NCI-H748 (cell line): ENCODE measurements around the gene DENND1A.
A peak's percentile ranks its signal among the peaks of the same experiment; 100 is the strongest.

Experiments
- DNase-seq: peaks from one replicate; lab custom pipeline; 2025; ENCODE audit not compliant: unreplicated experiment; lab: John Stamatoyannopoulos, UW

DENND1A gene

GRCh38 chr9:123597048-123597447 is 332.9 kb downstream of the DENND1A start:
- DNase-seq, result no peak

DNA sequence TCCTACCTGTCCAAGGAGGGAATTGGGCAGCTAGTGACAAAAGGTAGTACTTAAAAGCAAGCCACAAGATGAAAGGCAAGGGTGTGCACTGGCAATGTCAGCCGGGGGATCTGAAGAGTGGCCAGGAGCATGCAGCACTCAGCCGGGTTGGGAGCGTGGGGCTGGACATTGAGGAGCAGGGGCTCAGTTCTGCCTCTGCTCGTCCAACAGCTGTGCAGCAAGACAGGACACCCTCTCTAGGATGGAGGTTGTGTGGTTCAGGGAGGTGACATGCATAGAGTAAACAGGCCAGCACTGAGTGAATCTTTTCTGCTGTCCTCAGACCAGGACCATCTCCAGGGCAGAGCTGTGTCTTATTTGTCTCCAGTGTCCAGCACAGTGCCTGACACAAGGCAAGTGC is 338.6 kb downstream of the DENND1A start:
- DNase-seq, result no peak

GRCh38 chr9:123590499-123590898 is 339.4 kb downstream of the DENND1A start:
- no peak for DNase-seq

DNA sequence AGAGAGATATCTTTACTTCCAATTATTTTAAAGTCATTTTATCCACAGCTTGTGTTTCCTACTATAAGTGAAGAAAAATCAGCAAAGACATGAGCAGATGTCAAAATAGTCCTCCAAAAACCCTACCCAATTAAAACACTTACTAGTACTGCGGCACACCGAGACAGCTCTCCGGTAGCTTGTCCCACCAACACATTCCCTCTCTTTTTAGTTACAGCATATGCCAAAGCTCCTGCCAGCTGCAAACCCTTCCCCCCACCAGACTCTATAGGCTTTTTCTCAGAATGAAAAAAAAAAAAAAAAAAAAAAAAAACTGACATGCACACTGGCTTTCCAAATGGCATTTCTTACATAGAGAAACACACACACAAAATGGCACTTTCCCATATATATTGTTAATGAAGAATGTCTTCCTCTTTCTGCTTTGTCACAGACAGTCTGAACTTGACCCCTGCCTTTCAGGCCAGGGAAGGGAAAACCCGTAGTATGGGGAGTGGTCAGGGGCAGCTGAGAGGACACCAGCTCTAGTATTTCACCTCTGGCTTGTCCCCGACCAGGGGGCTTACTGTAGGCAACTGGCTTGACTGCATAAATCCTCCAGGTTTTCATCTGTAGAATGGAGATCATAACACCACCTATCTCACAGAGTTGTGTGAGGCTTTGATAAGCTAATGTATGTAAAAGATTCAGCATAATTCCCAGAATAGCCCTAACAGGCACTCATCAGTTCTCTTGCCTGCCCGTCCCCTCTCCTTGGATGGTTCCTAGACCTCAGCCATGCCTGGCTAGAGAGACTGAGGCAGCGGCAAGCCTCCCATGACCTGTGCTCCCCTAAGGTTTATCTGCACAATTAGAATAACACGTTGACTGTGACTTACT is 340.3 kb downstream of the DENND1A start:
- no peak for DNase-seq

GRCh38 chr9:123586275-123586674 is 343.7 kb downstream of the DENND1A start:
- DNase-seq, result peak; percentile 24

DNA sequence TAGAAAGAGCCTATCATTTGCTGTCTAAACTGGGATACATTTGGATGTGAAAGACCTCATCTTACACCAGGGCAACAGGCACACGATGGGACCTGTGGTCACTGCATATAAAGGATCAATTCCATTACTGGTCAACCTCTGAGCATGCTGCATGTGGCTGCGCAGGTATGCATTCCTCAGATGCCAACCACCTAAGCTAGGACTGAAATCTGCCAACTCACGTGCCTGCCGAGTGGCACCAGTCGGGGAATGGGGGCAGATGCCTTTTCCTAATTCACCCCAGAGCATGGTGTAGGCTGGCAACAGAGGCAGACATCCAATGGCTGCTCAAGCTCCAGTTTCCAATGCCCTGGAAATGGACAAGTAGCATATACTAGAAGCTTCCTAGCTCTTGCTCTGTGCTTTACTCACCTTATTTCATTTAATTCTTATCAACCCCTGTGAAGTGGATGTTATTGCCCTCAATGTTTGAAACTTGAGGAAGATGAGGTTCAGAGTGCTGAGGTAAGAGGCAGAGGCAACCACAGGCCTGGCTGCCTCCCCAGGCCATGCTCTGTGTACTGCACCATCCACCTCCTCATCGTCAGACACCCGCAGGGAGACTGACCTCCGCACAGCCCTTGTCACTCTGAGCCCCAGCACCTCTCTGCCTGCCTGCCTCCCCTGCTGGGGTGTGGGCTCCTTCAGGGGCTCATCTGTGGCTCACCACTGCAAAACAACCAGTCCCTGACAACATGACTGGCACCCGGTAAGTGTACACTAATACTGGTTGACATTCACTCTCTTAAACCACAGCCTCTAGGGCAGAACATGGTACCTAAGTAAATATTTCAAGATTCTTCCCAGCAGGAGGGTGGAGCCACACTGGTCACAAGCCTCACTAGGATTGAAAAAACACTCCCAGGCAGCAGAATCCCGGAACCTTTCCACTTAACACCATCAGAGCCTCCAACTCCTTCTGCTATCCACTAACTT is 345.4 kb downstream of the DENND1A start:
- DNase-seq, result peak; percentile 8

- DNase-seq, result no peak
Observed at GRCh38 chr9:123583646-123584045, 346.3 kb downstream of the DENND1A start.

DNA sequence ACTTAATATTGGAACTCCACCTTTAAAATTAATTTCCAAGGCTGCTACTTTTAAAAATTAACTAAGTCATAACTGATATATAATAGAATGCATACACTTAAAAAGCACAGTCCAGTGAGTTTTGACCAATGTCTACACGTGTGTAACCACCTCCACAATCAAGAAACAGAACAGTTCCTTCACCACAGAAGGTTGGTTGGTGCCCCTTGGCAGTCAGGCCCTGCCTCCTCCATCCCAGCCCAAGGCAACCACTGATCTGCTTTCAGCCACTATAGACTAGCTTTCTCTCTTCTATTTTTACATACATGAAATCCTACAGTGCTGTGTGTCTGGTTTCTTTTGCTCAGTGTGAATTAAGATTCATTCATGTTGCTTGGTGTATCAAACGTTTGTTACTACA is 358.7 kb downstream of the DENND1A start:
- peak; percentile 27 for DNase-seq

GRCh38 chr9:123568691-123569688 is 360.9 kb downstream of the DENND1A start:
- no peak for DNase-seq

DNA sequence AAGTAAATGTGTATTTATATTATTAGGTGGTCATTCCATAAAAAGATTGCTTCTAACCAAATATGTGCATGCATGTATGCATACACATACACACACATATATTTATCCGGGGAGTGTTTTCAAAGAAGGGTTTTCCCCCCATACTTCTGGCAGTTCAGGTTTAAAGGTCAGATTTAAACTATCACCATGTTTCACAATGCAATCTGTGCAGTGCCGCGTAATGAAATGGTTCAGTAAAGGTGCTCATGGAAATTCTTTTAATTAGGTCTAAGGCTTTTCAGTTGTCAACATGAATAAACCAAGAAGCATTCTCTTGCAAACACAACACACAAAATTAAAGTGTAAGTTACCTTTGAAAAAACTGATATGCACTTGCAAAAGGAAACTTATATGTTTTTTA is 362.9 kb downstream of the DENND1A start:
- DNase-seq, result no peak

DNA sequence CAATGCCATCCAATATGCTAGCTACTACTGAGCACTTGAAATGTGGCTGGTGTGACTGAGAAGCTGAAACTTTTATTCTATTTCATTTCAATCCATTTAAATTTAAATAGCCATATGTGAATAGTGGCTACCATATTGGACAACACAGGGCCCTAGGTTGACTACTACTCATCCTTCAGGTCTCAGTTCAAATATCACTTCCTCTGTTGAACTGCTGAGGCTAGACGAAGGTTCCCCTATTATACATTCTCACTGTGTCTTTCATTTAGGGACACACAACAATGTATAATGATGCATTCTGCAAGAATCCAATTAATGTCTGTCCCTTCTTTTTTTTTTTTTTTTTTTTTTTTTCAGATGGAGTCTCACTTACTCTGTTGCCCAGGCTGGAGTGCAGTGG is 365.3 kb downstream of the DENND1A start:
- no peak for DNase-seq

DNA sequence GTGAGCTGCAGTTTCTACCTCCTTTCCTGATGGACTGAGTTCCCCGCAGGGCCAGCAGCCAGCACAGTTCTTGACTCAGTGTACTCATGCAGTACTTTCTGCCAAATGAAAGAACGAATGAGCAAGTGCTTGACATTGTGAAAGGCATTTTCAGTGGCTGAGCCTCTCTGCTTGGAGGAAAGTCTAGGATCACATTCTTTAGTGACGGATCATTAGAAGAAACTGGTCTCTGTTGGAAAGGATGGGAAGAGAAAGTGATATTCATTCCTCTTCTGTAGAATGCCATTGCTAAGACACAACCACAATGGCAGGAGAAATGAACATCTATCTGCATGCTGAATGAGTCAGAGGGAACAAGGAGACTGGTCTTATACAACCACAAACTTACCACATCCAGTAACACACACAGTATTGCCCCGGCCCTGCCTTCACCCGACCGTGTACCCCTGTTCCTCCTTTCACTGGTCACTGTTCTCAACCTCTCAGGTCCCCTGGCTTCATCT is 367.0 kb downstream of the DENND1A start:
- DNase-seq, result no peak

- DNase-seq, result peak; percentile 98
Observed at GRCh38 chr9:123561046-123561445, 368.9 kb downstream of the DENND1A start.

DNA sequence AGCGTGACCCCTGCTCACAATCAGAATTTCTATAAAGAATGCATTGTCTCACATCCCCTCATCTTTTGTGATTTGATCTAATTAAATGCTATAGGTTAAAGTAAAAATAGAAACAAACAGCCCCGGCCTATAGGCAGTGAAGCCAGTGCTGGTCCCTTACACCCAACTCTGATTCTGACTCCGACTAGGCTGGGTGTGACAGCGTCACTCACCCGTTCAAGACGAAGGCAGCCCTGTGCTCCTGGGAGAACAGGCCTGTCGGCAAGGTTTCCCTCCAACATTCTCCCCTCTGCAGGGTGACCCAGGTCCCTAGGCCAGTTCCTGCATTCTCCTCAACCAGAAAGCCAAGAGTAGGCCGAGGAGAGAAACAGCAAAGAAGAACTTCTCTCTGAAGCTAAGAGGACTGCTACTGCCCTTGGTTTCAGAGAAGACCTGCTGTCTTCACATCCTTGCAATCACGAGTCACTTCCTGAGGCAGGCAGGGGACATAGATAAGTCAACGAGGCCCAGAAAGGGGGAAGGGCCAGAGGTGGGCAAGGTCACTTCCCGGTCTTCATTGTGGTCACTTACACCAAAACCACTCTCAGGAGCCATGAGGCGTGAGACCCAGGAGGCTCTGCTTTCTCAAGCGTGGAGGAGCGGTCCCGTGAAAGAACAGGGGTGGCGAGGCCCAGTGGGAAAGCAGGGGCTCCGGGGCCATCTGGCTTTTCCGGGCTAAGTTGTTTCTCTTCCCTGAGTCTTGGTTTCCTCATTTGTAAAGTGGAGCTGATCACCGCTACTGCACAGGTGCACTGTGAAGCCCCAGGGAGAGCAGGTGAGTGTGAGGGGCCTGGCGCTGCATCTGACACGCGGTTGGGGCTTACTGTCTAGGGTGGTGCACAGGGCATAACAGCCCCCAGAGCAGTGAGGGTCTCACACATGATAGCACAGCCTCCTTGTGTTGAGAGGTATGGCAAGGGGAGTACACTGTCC is 373.2 kb downstream of the DENND1A start:
- DNase-seq, result no peak

DNA sequence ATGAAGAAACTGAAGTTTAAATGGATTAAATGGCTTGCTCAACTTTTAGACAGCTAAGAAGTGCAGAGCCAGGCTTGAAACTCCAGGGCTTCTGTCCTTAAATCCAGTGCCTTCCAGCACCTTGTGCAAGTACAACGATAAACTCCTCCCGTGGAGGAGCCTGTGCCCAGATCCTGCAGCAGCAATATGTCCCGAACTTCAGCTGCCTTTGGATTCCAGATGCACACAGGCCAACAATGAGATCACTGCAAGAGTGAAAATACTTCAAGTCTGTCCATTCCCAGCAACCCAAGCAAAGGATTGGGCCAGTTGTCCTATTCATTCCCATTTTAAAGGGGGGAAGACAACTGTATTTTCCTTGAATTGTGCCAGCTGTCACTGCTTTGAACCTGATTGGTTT is 374.3 kb downstream of the DENND1A start:
- DNase-seq, result no peak

DNA sequence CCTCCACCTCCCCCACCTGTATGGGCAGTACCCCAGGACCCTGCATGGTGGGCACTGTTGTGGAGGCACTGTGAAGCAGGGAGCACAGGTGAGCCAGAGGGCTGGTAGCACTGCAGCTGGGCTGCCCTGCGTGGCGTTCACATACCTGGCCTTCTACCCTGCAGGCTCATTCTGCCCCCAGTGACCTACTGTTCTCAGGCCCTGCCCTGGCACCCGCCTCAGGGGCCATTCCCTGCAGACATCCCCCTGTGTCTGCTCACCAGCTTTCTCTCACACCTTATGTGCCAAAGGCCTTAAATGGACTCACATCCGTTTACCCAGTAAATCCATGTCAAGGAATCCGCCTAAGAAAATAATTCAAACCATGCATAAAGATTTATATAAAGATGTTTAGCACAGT is 377.4 kb downstream of the DENND1A start:
- DNase-seq, result no peak

DNA sequence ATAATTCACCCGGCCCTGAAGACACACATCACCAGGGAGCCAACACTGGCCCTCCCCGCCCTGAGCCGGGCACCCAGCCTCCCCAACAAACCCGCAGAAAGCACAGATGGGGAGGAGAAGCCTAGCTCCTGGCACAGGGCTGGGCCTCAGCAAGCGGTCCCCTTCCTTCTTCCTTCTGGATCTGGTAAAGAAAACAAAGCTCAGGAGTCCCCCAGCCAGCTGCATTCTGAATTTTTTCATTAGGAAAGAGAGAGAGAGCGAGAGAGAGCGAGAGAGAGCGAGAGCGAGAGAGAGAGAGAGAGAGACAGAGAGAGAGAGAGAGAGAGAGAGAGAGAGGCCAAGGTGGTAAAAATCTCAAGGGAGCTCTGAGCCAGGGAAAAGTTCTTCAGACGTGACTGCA is 378.2 kb downstream of the DENND1A start:
- no peak for DNase-seq

- peak; percentile 13 for DNase-seq
Observed at GRCh38 chr9:123550797-123551196, 379.1 kb downstream of the DENND1A start.

GRCh38 chr9:123550012-123550411 is 379.9 kb downstream of the DENND1A start:
- peak; percentile 5 for DNase-seq
